Hematopoietic multipotent progenitor cell treated with erythropoietin and hydrocortisone succinate and interleukin-3 and kit ligand, for 15 days (in vitro differentiated cells): ENCODE data around the gene PLCG2.
"Not testable (repeated sequence)": the region's sequence is repeated elsewhere in the genome, so short reads cannot be mapped to it uniquely, and the experiment has no call there.

Experiments
- DNase-seq: peaks from one replicate; pipeline ENCODE4 v3.0.0-alpha.2; 2015; ENCODE audit warnings: low spot score

PLCG2 gene

GRCh38 chr16:81754858-81755257, 24.2 kb upstream of the PLCG2 start:
- no peak for DNase-seq

- DNase-seq = no peak
Measured at GRCh38 chr16:81755915-81756614, 23.0 kb upstream of the PLCG2 start.

- peak; percentile 23 for DNase-seq
Measured at GRCh38 chr16:81756615-81757356, 22.3 kb upstream of the PLCG2 start.

GRCh38 chr16:81758376-81758775, 20.7 kb upstream of the PLCG2 start:
- no peak for DNase-seq

- DNase-seq = not testable (repeated sequence)
Measured at GRCh38 chr16:81762322-81762721, 16.8 kb upstream of the PLCG2 start.

GRCh38 chr16:81765111-81765919, 13.8 kb upstream of the PLCG2 start:
- DNase-seq = no peak

- DNase-seq = no peak
Measured at GRCh38 chr16:81765969-81766368, 13.1 kb upstream of the PLCG2 start.

GRCh38 chr16:81767987-81768592, 11.0 kb upstream of the PLCG2 start:
- no peak for DNase-seq

- DNase-seq = no peak
Measured at GRCh38 chr16:81770008-81770407, 9.1 kb upstream of the PLCG2 start.

GRCh38 chr16:81774348-81774747, 4.7 kb upstream of the PLCG2 start:
- no peak for DNase-seq

- DNase-seq = no peak
Measured at GRCh38 chr16:81775570-81775969, 3.5 kb upstream of the PLCG2 start.

- DNase-seq = no peak
Measured at GRCh38 chr16:81778231-81778630, 860 bp upstream of the PLCG2 start.

GRCh38 chr16:81779536-81780320, 637 bp downstream of the PLCG2 start:
- no peak for DNase-seq

- DNase-seq = no peak
Measured at GRCh38 chr16:81780350-81780749, 1.3 kb downstream of the PLCG2 start.

- DNase-seq = no peak
Measured at GRCh38 chr16:81782236-81782635, 3.1 kb downstream of the PLCG2 start.

GRCh38 chr16:81784072-81784795, 5.1 kb downstream of the PLCG2 start:
- DNase-seq = no peak

GRCh38 chr16:81785138-81785924, 6.2 kb downstream of the PLCG2 start:
- DNase-seq = no peak

GRCh38 chr16:81786321-81786720, 7.2 kb downstream of the PLCG2 start:
- DNase-seq = no peak

GRCh38 chr16:81786868-81787267, 7.8 kb downstream of the PLCG2 start:
- DNase-seq = no peak

GRCh38 chr16:81787659-81788058, 8.6 kb downstream of the PLCG2 start:
- DNase-seq = no peak
